Calu3 (cell line): ENCODE results near the gene ADH1A. TPM values are rescaled to one million over a fixed set of nuclear protein-coding genes. Genes with fewer than 3 reads are reported as not detected.

ENCODE experiments used
- BruUV-seq: library from RNA; stranded (reverse); fragments of 400-500 nt; replicated peaks from 2 replicates; lab custom pipeline; 2021; lab: Mats Ljungman, UMichigan
- CTCF ChIA-PET: fragments of 300-600 bp; sonication (Branson Sonifier 250); formaldehyde crosslinking; loops from one replicate; lab custom pipeline; 2022; ENCODE audit warnings: antibody characterized with exemption; lab: Charles Lee
- DNase-seq: peaks from one replicate; pipeline ENCODE4 v3.0.0; 2022
- H3K27ac Mint-ChIP-seq: one replicate; pipeline ENCODE4 v1.8.0; 2022; ENCODE audit warnings: mixed read lengths; ENCODE audit not compliant: unreplicated experiment
- H3K27me3 Mint-ChIP-seq: one replicate; pipeline ENCODE4 v1.8.0; 2022; ENCODE audit warnings: mixed read lengths; ENCODE audit not compliant: unreplicated experiment
- H3K36me3 Mint-ChIP-seq: one replicate; pipeline ENCODE4 v1.8.0; 2022; ENCODE audit warnings: mild to moderate bottlenecking, moderate library complexity, mixed read lengths; ENCODE audit not compliant: insufficient read depth, unreplicated experiment
- H3K4me1 Mint-ChIP-seq: one replicate; pipeline ENCODE4 v1.8.0; 2022; ENCODE audit warnings: mild to moderate bottlenecking, low read depth, mixed read lengths; ENCODE audit not compliant: unreplicated experiment
- H3K4me3 Mint-ChIP-seq: one replicate; pipeline ENCODE4 v1.8.0; 2022; ENCODE audit warnings: mild to moderate bottlenecking, low read depth, moderate library complexity, mixed read lengths; ENCODE audit not compliant: unreplicated experiment
- H3K9me3 Mint-ChIP-seq: one replicate; pipeline ENCODE4 v1.8.0; 2022; ENCODE audit warnings: low read depth, mixed read lengths; ENCODE audit not compliant: unreplicated experiment
- CTCF ChIP-seq: fragments of 200-600 bp; IDR thresholded peaks from one replicate; pipeline ENCODE4 v1.8.0; 2022; ENCODE audit warnings: antibody characterized with exemption; ENCODE audit not compliant: unreplicated experiment
- intact Hi-C: fragments of 100-400 bp; cut with micrococcal nuclease; formaldehyde crosslinking; loops from one replicate; pipeline ENCODE4 v1.10.0; 2022; ENCODE audit not compliant: unreplicated experiment
- total RNA-seq: library from RNA; stranded (reverse); gene quantifications from 2 replicates; pipeline ENCODE4 v1.2.3, GENCODE V29; 2022

Gene ADH1A
- total RNA-seq, 1 experiment from 2014 or later: not detected

- Mint-ChIP-seq H3K4me1 (no peaks in the 10 kb centered on the region), H3K27ac (no peak overlapping the region), H3K27me3 (no peaks in the 10 kb centered on the region), H3K9me3 (no peaks in the 10 kb centered on the region), H3K4me3 (no peak overlapping the region), H3K36me3 (no peaks in the 10 kb centered on the region)
- BruUV-seq: no TSS peak
- intact Hi-C loops: no loop called here
- CTCF ChIA-PET: no interaction called here
- DNase-seq: no peak
- TF ChIP-seq CTCF: no peak
Observed at GRCh38 chr4:99273704-99274103, 17.1 kb downstream of the ADH1A start.

- H3K27ac Mint-ChIP-seq: no peak overlapping the region
- H3K9me3 Mint-ChIP-seq: peaks cover 6% of the 10 kb centered on the region
- no peaks in the 10 kb centered on the region for H3K36me3 Mint-ChIP-seq
- DNase-seq: no peak
- H3K4me1 Mint-ChIP-seq: no peaks in the 10 kb centered on the region
- CTCF ChIA-PET: no interaction called here
- no peak overlapping the region for H3K4me3 Mint-ChIP-seq
- no peak for TF ChIP-seq CTCF
- H3K27me3 Mint-ChIP-seq: no peaks in the 10 kb centered on the region
- no TSS peak for BruUV-seq
- intact Hi-C loops: no loop called here
Observed at GRCh38 chr4:99264927-99265326, 25.9 kb downstream of the ADH1A start.

GRCh38 chr4:99252746-99253145 is 38.0 kb downstream of the ADH1A start:
- Mint-ChIP-seq H3K27me3 (no peaks in the 10 kb centered on the region), H3K27ac (no peak overlapping the region), H3K9me3 (no peaks in the 10 kb centered on the region), H3K4me3 (no peak overlapping the region), H3K4me1 (no peaks in the 10 kb centered on the region), H3K36me3 (no peaks in the 10 kb centered on the region)
- no TSS peak for BruUV-seq
- intact Hi-C loops: no loop called here
- CTCF ChIA-PET: no interaction called here
- no peak for DNase-seq
- no peak for TF ChIP-seq CTCF

GRCh38 chr4:99248714-99249113 is 42.1 kb downstream of the ADH1A start:
- H3K4me1 Mint-ChIP-seq: no peaks in the 10 kb centered on the region

More at GRCh38 chr4:99248714-99249113, 42.1 kb downstream of the ADH1A start:
- BruUV-seq: no TSS peak
- Mint-ChIP-seq H3K27me3 (no peaks in the 10 kb centered on the region), H3K4me3 (no peak overlapping the region), H3K9me3 (peaks cover 4% of the 10 kb centered on the region), H3K27ac (no peak overlapping the region), H3K36me3 (no peaks in the 10 kb centered on the region)
- TF ChIP-seq CTCF: no peak
- CTCF ChIA-PET: no interaction called here
- DNase-seq: no peak
- intact Hi-C loops: no loop called here
